Activated naive CD8-positive, alpha-beta T cell treated with anti-CD3 and anti-CD28 coated beads, Interleukin-2, amount 50 U/mL, for 24 hours (primary cell): ENCODE data around the gene RNF141.

Experiments
- ATAC-seq: fragments of 150-1000 bp; cut with Tn5 transposase; one replicate; pipeline ENCODE4 v1.10.0; 2021
- DNase-seq: peaks from one replicate; pipeline ENCODE4 v3.0.0; 2021
- H3K27ac Mint-ChIP-seq: one replicate; pipeline ENCODE4 v1.8.0; 2021; ENCODE audit warnings: mild to moderate bottlenecking, mixed read lengths
- H3K27me3 Mint-ChIP-seq: one replicate; pipeline ENCODE4 v1.8.0; 2021; ENCODE audit warnings: mixed read lengths
- H3K36me3 Mint-ChIP-seq: one replicate; pipeline ENCODE4 v1.8.0; 2021; ENCODE audit warnings: low read depth, mixed read lengths
- H3K4me1 Mint-ChIP-seq: one replicate; pipeline ENCODE4 v1.8.0; 2021; ENCODE audit warnings: mixed read lengths
- H3K4me3 Mint-ChIP-seq: one replicate; pipeline ENCODE4 v1.8.0; 2021; ENCODE audit warnings: mild to moderate bottlenecking, moderate library complexity, mixed read lengths
- H3K9me3 Mint-ChIP-seq: one replicate; pipeline ENCODE4 v1.8.0; 2021; ENCODE audit warnings: mixed read lengths

Gene RNF141, protein sequence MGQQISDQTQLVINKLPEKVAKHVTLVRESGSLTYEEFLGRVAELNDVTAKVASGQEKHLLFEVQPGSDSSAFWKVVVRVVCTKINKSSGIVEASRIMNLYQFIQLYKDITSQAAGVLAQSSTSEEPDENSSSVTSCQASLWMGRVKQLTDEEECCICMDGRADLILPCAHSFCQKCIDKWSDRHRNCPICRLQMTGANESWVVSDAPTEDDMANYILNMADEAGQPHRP

DNA sequence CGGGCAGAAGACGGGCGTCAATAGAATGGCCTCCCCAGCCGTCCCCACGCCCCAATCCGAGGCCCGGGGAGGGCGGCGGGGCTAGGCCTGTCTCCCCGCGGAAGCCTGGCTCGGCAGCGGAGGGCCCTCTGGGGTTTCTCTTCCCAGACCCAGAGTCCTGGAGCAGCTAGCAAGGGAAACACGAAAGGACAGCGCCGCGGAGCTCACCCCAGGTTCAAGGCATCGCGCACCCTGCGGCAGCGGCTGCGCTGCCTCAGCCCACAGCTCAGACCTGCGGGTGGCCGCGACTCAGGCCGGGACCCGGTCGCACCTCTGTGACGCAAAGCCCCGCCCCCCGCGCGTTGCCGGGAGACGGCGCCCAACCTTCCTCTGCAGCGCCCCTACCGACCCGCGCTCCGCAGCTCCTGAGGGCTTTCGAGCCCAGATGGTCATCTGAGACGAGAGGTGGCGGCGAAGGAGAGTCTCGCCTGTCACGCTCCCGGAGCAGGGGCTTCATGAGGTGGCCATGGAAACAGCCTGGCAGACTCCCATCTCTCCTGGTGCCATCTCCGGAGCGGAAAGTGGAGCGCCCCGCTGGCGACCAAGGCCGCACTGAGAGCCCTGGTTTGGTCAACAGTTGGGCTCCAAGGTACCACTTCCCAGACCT, at the start of gene RNF141:
TSS of gene RNF141 (minus strand) at position 273 of the 646 bp plus-strand sequence. CDS start 7,029 bp downstream, outside the sequence.
- no peaks in the 10 kb centered on the region for H3K36me3 Mint-ChIP-seq
- peaks cover 39% of the 10 kb centered on the region for H3K4me1 Mint-ChIP-seq

DNA sequence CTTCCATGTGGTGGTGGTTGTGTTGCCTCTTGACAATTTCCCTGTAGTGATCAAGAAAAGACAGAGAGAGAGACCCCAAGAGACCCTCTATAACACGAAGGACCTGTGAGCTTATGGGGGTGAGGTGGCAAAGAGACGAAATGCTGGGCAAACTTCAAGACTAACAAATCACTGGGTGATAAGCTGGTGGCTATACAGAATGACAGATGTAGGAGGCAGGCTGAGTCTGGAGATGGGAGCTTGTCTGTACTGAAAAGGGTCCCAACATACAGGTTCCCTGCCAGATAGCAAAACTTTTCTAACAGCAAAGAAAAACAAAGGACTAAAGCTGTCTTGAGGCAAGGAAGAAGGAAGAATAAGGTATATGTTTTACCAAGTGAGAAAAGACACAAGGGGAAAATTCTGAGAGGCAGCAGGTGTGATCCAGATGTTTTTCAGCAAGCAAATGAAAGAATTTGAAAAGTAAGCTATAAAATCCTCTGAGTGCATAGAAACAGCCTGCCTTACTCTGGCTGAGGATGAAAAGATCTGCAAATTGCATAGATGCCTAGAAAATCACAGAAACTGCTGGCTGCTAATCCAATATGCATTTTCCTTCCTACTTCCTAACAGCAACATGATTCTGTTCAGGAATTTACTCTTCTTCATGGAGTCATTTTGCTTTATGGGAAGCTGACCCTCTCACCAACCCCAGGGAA, 49.4 kb upstream of the RNF141 start:
- H3K27me3 Mint-ChIP-seq = peaks cover 6% of the 10 kb centered on the region
- no peak for DNase-seq
- H3K36me3 Mint-ChIP-seq = no peaks in the 10 kb centered on the region
- no peaks in the 10 kb centered on the region for H3K9me3 Mint-ChIP-seq
- no peaks in the 10 kb centered on the region for H3K4me1 Mint-ChIP-seq
- no peak overlapping the region for H3K27ac Mint-ChIP-seq
- no peak for ATAC-seq
- no peak overlapping the region for H3K4me3 Mint-ChIP-seq

More for the DNA sequence above, at the start of gene RNF141:
- peak; percentile 99 for ATAC-seq
- peak; percentile 99 for DNase-seq
- H3K9me3 Mint-ChIP-seq = no peaks in the 10 kb centered on the region
- H3K27me3 Mint-ChIP-seq = no peaks in the 10 kb centered on the region
- peak within 1 kb of the TSS; percentile 86 for H3K4me3 Mint-ChIP-seq
- H3K27ac Mint-ChIP-seq = peak within 1 kb of the TSS; percentile 76

DNA sequence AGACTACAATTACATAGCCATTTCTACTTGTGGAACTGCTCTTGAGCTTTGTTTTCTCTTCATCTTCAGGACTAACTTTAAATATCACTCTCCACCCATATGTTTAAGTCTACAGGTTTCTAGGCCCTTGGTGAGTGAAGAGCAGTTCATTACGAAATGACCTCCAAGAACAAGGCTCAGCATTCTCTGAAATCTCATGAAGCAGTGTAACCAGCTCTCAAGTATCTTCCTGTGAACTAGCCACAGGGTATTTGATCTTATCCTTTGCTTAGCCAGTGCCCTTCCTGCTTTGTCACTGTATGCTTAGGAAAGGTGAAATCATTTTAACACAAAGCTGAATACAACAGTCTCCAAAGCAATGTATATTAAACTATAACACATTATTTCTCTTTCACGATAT, 47.9 kb upstream of the RNF141 start:
- no peaks in the 10 kb centered on the region for H3K4me1 Mint-ChIP-seq
- DNase-seq = no peak
- peaks cover 6% of the 10 kb centered on the region for H3K27me3 Mint-ChIP-seq
- ATAC-seq = no peak
- no peaks in the 10 kb centered on the region for H3K9me3 Mint-ChIP-seq
- H3K4me3 Mint-ChIP-seq = no peak overlapping the region
- H3K36me3 Mint-ChIP-seq = no peaks in the 10 kb centered on the region
- H3K27ac Mint-ChIP-seq = no peak overlapping the region

DNA sequence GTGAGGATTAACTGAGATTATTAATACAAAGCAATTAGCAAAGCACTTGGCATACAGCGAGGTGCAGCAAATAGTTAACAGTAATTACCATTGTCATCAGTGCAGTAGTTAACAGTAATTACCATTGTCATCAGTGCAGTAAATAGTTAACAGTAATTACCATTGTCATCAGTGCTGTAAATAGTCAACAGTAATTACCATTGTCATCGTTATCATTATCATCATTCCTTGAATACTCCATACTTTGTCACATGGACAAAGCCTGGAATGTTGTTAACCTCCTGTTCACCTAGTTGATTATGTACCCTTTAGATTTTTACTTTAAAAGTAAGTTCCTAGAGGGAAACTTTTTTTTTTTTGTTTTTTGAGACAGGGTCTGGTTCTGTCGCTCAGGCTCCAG, 47.0 kb upstream of the RNF141 start:
- DNase-seq (no peak), ATAC-seq (no peak)
- Mint-ChIP-seq H3K36me3 (no peaks in the 10 kb centered on the region), H3K9me3 (no peaks in the 10 kb centered on the region), H3K4me1 (no peaks in the 10 kb centered on the region), H3K4me3 (no peak overlapping the region), H3K27ac (no peak overlapping the region), H3K27me3 (peaks cover 6% of the 10 kb centered on the region)

DNA sequence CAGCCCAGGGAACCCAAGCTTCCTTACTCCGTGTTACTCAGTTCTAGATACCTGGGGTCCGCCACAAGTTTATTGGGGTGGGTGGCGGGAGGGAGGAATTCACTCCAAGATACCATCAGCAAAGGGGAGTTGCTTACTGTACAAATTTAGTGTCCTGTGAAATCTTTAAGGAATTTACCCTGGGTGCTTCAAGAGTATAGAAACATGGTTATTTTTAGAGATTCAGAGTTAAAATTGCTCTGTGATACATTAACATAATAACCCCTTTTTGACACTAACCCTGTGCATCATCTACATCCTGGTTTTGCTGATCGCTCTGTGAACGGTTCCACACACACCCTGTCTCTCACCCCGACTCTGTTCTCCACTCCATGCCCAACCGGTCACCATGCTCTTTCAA, 46.4 kb upstream of the RNF141 start:
- Mint-ChIP-seq H3K4me1 (no peaks in the 10 kb centered on the region), H3K36me3 (no peaks in the 10 kb centered on the region), H3K27me3 (peaks cover 6% of the 10 kb centered on the region), H3K9me3 (no peaks in the 10 kb centered on the region), H3K27ac (no peak overlapping the region), H3K4me3 (no peak overlapping the region)
- DNase-seq (no peak), ATAC-seq (no peak)

DNA sequence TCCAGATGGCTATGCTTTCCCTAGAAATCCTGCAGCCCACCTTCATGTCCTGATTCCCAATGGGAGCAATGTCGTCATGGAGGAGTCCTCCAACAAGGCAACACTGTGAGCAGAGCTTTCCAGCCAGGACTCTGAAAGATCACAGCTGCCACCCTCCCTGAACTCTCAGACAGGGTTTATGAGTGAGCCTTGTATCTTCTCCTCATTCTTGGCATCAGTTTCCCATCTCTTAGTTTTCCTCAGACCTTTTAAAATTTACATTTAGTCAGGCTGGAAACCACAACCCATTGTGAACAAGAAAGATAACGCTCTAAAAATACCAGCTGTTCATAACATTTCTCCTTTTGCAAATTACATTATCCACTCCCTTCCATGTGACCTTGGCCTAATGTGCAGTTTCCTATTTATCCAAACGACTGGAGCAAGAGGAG, 43.1 kb upstream of the RNF141 start:
- Mint-ChIP-seq H3K36me3 (no peaks in the 10 kb centered on the region), H3K4me3 (no peak overlapping the region), H3K9me3 (no peaks in the 10 kb centered on the region), H3K4me1 (peaks cover 2% of the 10 kb centered on the region), H3K27me3 (peaks cover 3% of the 10 kb centered on the region), H3K27ac (no peak overlapping the region)
- DNase-seq (no peak), ATAC-seq (no peak)

DNA sequence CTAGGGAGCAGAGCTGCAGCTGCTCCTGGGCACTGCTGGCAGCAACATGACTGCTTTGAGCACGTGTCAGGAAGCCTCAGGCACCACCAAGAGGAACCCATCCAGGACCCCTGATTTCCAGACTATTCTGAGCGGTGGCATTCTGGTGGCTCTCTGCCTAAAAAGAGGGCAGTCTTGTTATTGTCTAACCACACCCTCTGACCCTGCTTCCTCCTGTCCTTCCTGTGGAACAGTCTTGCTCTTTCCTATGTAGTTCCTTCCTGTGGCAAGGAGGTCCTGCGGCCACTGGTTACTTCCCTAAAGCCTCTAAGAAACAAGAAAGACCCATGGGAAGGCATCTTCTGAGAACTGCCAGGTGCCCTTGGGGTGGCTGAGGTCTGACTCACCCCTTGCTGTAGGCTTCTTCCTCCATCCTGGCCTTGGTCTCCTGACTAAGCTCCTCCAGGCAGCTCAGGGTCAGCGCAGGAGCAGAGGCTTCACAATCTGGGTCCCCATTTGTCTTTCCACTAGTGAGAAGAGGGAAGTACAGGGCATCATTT, 40.6 kb upstream of the RNF141 start:
- Mint-ChIP-seq H3K36me3 (no peaks in the 10 kb centered on the region), H3K9me3 (no peaks in the 10 kb centered on the region), H3K4me3 (no peak overlapping the region), H3K4me1 (peaks cover 5% of the 10 kb centered on the region), H3K27ac (no peak overlapping the region), H3K27me3 (peaks cover 1% of the 10 kb centered on the region)
- ATAC-seq (peak; percentile 49), DNase-seq (no peak)

DNA sequence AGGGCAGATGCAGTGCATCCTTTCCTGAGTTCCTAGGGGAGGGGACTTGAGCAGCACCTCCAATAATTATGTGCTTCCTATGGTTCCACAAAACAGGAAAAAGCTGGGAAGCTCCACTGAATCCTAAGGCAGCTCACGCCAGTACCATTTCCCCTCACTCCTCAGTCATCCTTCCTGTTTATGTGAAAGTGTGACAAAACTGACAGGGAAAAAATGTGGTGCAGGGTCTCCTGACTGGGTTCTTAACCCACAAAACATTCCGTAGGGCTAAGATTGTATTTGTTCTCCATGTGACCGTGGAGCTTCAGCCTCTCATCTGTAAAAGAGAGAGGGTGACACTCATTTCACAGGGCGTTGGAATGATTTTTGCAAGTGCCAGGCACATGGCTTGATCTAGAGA, 39.6 kb upstream of the RNF141 start:
- ATAC-seq (no peak), DNase-seq (no peak)
- no peaks in the 10 kb centered on the region for H3K36me3 Mint-ChIP-seq
- H3K4me3 Mint-ChIP-seq = no peak overlapping the region
- no peaks in the 10 kb centered on the region for H3K9me3 Mint-ChIP-seq
- H3K27me3 Mint-ChIP-seq = peaks cover 1% of the 10 kb centered on the region
- no peak overlapping the region for H3K27ac Mint-ChIP-seq
- peaks cover 5% of the 10 kb centered on the region for H3K4me1 Mint-ChIP-seq

DNA sequence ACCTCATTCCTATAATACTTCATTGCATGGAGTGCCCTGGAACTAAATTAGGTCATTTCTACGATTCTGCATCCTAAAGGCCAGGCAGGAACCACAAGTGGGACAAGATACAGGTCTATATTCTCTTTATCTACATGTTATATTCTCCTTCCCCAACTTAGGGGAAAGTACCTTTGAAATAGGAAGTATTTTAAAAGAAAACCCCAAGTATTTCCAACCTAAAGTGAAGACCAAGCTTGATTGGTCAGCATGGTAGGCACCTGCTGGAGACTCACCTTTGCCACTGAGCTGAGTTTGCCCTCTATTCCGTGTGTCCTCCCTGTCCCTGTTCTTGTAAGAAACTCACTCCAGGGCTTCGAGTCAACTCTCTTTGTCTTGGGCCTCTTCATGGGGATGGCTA, 38.7 kb upstream of the RNF141 start:
- H3K4me1 Mint-ChIP-seq = peaks cover 5% of the 10 kb centered on the region
- DNase-seq (no peak), ATAC-seq (no peak)
- peaks cover 1% of the 10 kb centered on the region for H3K27me3 Mint-ChIP-seq
- H3K4me3 Mint-ChIP-seq = no peak overlapping the region
- no peaks in the 10 kb centered on the region for H3K36me3 Mint-ChIP-seq
- no peak overlapping the region for H3K27ac Mint-ChIP-seq
- no peaks in the 10 kb centered on the region for H3K9me3 Mint-ChIP-seq

DNA sequence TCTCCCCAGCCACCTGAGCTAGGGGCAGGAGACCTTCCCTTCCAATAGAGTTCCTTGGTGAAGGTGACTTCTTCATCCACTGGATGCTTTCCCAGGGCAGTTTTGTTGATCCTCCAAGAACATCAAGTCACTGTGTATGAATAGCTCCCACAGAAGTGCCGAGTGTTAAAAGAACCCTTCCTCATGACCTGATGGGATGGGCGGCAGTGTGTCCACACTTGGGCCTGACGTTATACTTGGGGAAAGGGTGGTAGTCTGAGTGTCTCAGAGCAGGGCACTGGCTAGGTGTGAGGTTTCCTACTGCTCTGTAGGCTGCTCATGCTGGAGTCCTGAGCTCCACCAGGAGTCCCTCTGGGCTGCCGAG, 35.0 kb upstream of the RNF141 start:
- no peak for ATAC-seq
- H3K36me3 Mint-ChIP-seq = no peaks in the 10 kb centered on the region
- peaks cover 1% of the 10 kb centered on the region for H3K27me3 Mint-ChIP-seq

DNA sequence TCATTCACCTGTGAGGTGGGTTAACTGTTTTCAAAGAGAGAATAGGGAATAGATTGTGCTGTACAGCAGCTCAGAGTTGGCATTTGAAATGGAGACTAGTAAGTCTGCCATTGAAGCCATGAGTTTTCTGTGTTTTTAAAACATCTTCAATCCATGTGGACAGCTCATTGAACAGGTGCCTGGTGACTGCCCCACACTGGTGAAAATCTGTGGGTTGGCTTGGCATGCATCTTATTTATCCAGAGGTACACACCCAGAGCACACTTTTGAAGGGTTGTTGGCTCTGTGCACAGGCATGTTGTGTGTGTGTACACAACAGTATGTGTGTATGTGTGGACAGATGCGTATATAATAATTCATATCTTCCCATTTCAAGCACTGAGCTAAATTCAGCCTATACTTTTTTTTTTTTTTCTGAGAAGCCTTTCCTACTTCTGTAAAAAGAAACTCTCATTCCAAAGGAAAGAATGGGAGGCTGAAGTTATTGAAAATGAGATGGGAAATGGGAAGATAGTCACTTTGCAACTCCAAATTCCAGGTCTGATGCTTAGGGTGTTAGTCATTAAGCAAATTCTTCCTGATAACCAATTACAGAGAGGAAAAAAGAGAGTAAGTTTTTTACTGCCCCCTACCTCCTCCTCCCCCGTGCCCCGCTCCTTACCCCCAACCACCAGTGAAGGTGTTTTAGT, 34.5 kb upstream of the RNF141 start:
- Mint-ChIP-seq H3K4me1 (peaks cover 2% of the 10 kb centered on the region), H3K4me3 (no peak overlapping the region), H3K36me3 (no peaks in the 10 kb centered on the region), H3K27ac (no peak overlapping the region), H3K9me3 (no peaks in the 10 kb centered on the region), H3K27me3 (peaks cover 1% of the 10 kb centered on the region)
- DNase-seq (no peak), ATAC-seq (no peak)

More for the DNA sequence above, 35.0 kb upstream of the RNF141 start:
- H3K27ac Mint-ChIP-seq = no peak overlapping the region
- no peaks in the 10 kb centered on the region for H3K9me3 Mint-ChIP-seq
- H3K4me3 Mint-ChIP-seq = no peak overlapping the region
- no peak for DNase-seq
- H3K4me1 Mint-ChIP-seq = peaks cover 2% of the 10 kb centered on the region

DNA sequence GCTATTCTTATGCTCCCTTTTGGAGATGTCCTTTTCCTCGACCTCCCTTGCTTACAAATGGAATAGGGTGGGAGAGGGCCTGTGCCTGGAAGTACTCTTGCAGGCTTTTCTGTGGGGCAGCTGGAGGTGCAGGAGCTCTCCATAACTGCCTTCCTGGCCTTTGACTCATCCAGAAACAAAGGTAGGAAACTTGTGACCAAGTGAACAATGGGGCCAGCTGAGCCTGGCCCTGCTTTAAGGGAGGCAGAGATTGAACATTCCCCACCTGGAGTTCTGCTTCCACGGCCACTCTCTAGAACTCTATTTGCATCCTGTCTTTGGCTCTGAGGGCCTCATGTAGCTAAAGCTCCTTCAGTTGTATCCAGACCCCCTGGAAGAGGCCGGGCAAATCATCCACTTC, 32.6 kb upstream of the RNF141 start:
- no peaks in the 10 kb centered on the region for H3K4me1 Mint-ChIP-seq
- no peaks in the 10 kb centered on the region for H3K9me3 Mint-ChIP-seq
- no peak overlapping the region for H3K27ac Mint-ChIP-seq
- no peaks in the 10 kb centered on the region for H3K36me3 Mint-ChIP-seq
- no peak overlapping the region for H3K4me3 Mint-ChIP-seq
- ATAC-seq = no peak
- no peak for DNase-seq
- peaks cover 1% of the 10 kb centered on the region for H3K27me3 Mint-ChIP-seq

DNA sequence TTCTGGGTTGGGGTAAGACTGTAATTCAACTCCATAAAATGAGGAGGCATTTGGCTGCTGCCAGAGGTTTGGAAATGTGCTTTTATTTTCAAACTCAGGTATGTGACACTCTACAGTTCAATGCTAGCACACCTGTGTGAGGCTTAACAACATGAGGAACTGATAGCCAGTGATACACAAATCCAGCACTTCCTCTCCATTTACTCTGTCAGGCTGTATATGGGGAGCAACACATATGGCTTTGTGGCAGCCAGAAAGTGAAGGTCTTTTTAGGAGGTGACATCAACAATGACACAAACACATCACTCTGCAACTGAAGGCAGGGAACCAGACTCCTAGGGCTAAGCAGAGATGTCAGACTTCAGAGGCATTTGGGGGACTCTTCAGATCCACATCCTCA, 32.0 kb upstream of the RNF141 start:
- Mint-ChIP-seq H3K27ac (no peak overlapping the region), H3K9me3 (no peaks in the 10 kb centered on the region), H3K36me3 (no peaks in the 10 kb centered on the region), H3K27me3 (peaks cover 1% of the 10 kb centered on the region), H3K4me1 (no peaks in the 10 kb centered on the region), H3K4me3 (no peak overlapping the region)
- DNase-seq (no peak), ATAC-seq (no peak)

DNA sequence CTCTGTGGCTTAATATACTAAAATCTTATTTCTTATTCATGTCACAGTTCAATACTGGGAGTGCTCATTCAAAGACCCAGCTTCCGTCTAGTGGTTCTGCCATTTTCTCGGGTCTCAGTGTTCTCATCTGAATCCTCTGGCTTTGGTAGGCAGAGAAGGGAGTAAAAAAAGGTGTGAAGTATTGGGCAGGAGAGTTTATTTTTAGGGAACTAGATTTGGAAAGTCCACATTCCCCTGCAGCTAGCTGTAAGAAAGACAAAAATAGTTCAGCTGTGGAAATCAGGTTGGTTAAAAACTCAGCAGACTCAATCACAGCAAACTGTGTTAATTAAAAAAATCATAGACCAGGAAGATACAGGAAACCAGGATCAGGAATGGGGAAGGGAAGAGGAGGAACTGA, 31.5 kb upstream of the RNF141 start:
- no peaks in the 10 kb centered on the region for H3K4me1 Mint-ChIP-seq
- DNase-seq (no peak), ATAC-seq (no peak)
- H3K4me3 Mint-ChIP-seq = no peak overlapping the region
- no peaks in the 10 kb centered on the region for H3K36me3 Mint-ChIP-seq
- H3K27ac Mint-ChIP-seq = no peak overlapping the region
- peaks cover 1% of the 10 kb centered on the region for H3K27me3 Mint-ChIP-seq
- H3K9me3 Mint-ChIP-seq = no peaks in the 10 kb centered on the region
